Epidermal melanocyte (primary cell): Measurements from ENCODE around the gene CD22.
"Not testable (repeated sequence)": the region's sequence is repeated elsewhere in the genome, so short reads cannot be mapped to it uniquely, and the experiment has no call there.

Source experiments
- DNase-seq: peaks from one replicate; pipeline ENCODE4 v3.0.0; 2011; ENCODE audit warnings: low spot score; ENCODE audit not compliant: insufficient read length

Gene CD22

GRCh38 chr19:35358834-35359233 lies 29.8 kb downstream of the CD22 start:
- not testable (repeated sequence) for DNase-seq

- DNase-seq: not testable (repeated sequence)
Observed at GRCh38 chr19:35359395-35359794, 30.4 kb downstream of the CD22 start.

- DNase-seq: not testable (repeated sequence)
Observed at GRCh38 chr19:35360081-35360480, 31.1 kb downstream of the CD22 start.

- DNase-seq: no peak
Observed at GRCh38 chr19:35360880-35361420, 32.0 kb downstream of the CD22 start.

- no peak for DNase-seq
Observed at GRCh38 chr19:35362261-35363000, 33.4 kb downstream of the CD22 start.

- DNase-seq: no peak
Observed at GRCh38 chr19:35363001-35363590, 34.1 kb downstream of the CD22 start.

- DNase-seq: no peak
Observed at GRCh38 chr19:35363711-35364425, 34.9 kb downstream of the CD22 start.

- no peak for DNase-seq
Observed at GRCh38 chr19:35365303-35365702, 36.3 kb downstream of the CD22 start.

- DNase-seq: no peak
Observed at GRCh38 chr19:35368378-35368777, 39.4 kb downstream of the CD22 start.

GRCh38 chr19:35369522-35369921 lies 40.5 kb downstream of the CD22 start:
- no peak for DNase-seq

- DNase-seq: no peak
Observed at GRCh38 chr19:35370722-35371121, 41.7 kb downstream of the CD22 start, which contains the start of gene GPR42. GPR42 (plus strand) TSS chr19:35371068; CDS start chr19:35371360, 292 bp downstream.

GRCh38 chr19:35373492-35373891 lies 44.5 kb downstream of the CD22 start:
- no peak for DNase-seq

- DNase-seq: not testable (repeated sequence)
Observed at GRCh38 chr19:35374031-35374430, 45.0 kb downstream of the CD22 start.

GRCh38 chr19:35375505-35376307 lies 46.7 kb downstream of the CD22 start:
- no peak for DNase-seq

- DNase-seq: no peak
Observed at GRCh38 chr19:35377656-35378055, 48.7 kb downstream of the CD22 start.

- DNase-seq: no peak
Observed at GRCh38 chr19:35378356-35378755, 49.4 kb downstream of the CD22 start.

- DNase-seq: not testable (repeated sequence)
Observed at GRCh38 chr19:35379545-35379944, 50.6 kb downstream of the CD22 start.

GRCh38 chr19:35379992-35380391 lies 51.0 kb downstream of the CD22 start:
- DNase-seq: no peak

GRCh38 chr19:35380450-35381124 lies 51.6 kb downstream of the CD22 start:
- no peak for DNase-seq

GRCh38 chr19:35381318-35381717 lies 52.3 kb downstream of the CD22 start:
- no peak for DNase-seq

- DNase-seq: no peak
Observed at GRCh38 chr19:35381926-35382325, 52.9 kb downstream of the CD22 start.
